ENCODE results near the gene CXCL11. TPM values are rescaled to one million over a fixed set of nuclear protein-coding genes. Genes with fewer than 3 reads are reported as not detected.
"Not testable (repeated sequence)": the region's sequence is repeated elsewhere in the genome, so short reads cannot be mapped to it uniquely, and the experiment has no call there.

Gene CXCL11
- total and polyA plus RNA-seq, 2 of the 13 experiments (the other 11 are each of a cell fraction or from before 2014, with no cell fraction given): 0.08 TPM; not detected in 1

- in situ Hi-C loops (cut with HindIII; ENCODE audit: extremely low pct_ligation_motif_present, low pct_unique_long_range_greater_than_20kb) (no loop called here), intact Hi-C loops (cut with micrococcal nuclease; ENCODE audit: unreplicated experiment) (no loop called here)
- Histone ChIP-seq H3K4me2 (ENCODE audit: low read depth, low read length) (no peak overlapping the region), H3K4me1 (ENCODE audit: insufficient read depth, low read length) (peaks cover 24% of the 10 kb centered on the region), H3K36me3 (replicated peaks in 1 of 2; ENCODE audit: control insufficient read depth in 1 of 2, insufficient read depth in 2 of 2, low read length in 2 of 2) (no peaks in the 10 kb centered on the region), H3K9ac (ENCODE audit: insufficient read depth, low read depth, low read length) (no peak overlapping the region), H3K4me3 (replicated peaks in 1 of 3; ENCODE audit: insufficient read depth in 1 of 3, low read depth in 2 of 3, low read length in 3 of 3) (no peak overlapping the region), H4K20me1 (ENCODE audit: insufficient read depth, low read length) (no peaks in the 10 kb centered on the region), H2AFZ (ENCODE audit: low read length) (no peak overlapping the region), H3K27ac (ENCODE audit: extremely low read length, insufficient read depth, low read length) (no peak overlapping the region), H3K9me3 (ENCODE audit: low read length) (no peaks in the 10 kb centered on the region), H3K27me3 (ENCODE audit: control insufficient read depth in 1 of 2, insufficient read depth in 2 of 2, low read length in 2 of 2) (no peaks in the 10 kb centered on the region), H3K79me2 (ENCODE audit: insufficient read depth, low read length) (no peaks in the 10 kb centered on the region)
- ChIA-PET POLR2A (no interaction called here), CTCF (ENCODE audit: low intra/inter-chr PET ratio, low total read pairs) (no interaction called here)
- no TSS peak for BruUV-seq (replicated peaks)
- ATAC-seq: no peak
- 42% methylated on average over 2 of the region's 2 CpGs for WGBS (ENCODE audit: low lambda C conversion rate)
- DNase-seq (ENCODE audit: low spot score): no peak
- TF ChIP-seq TFAP4 (IDR thresholded peaks at IDR 0.05; ENCODE audit: borderline replicate concordance, low read depth): no peak
- FAIRE-seq: no peak
Measured at GRCh38 chr4:76055016-76055415, 19.1 kb upstream of the CXCL11 start.

DNA sequence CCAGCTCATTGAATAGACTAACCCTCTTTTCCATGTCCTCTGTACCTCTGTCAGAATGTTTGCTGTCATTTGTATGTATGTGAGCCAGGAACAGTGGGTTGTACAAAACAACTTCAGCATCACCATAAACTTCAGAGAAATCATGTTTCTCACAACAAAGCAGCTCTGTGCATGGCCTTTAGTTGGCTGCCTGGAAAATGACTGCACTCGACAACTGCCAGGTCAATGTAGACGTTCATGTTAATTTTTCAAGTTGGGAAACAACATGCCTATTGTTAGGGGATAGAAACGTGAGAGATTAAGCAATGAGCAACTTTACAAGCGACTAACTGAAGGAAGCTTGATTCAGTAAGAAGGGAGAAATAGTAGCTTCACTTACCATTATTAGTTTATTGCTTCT, 17.9 kb upstream of the CXCL11 start:
- H3K9me3 ChIP-seq (ENCODE audit: low read length): no peaks in the 10 kb centered on the region
- WGBS (ENCODE audit: low lambda C conversion rate): 1% methylated on average over 4 of the region's 4 CpGs
- ATAC-seq (no peak), DNase-seq (ENCODE audit: low spot score) (peak; percentile 35), FAIRE-seq (no peak)
- no peak overlapping the region for H3K4me3 ChIP-seq (replicated peaks in 1 of 3; ENCODE audit: insufficient read depth in 1 of 3, low read depth in 2 of 3, low read length in 3 of 3)
- peaks cover 11% of the 10 kb centered on the region for H3K4me1 ChIP-seq (ENCODE audit: insufficient read depth, low read length)
- TF ChIP-seq RXRA (CRISPR knock-in tag; IDR thresholded peaks at IDR 0.05): no peak
- TF ChIP-seq DDIT3 (CRISPR knock-in tag; IDR thresholded peaks at IDR 0.05): no peak
- TF ChIP-seq TRIM24 (CRISPR knock-in tag; IDR thresholded peaks at IDR 0.05): no peak
- peak; percentile 85 for TF ChIP-seq BHLHE40 (IDR thresholded peaks at IDR 0.05; ENCODE audit: low read length)
- no peak for TF ChIP-seq RAD21 (CRISPR knock-in tag; IDR thresholded peaks at IDR 0.05)
- no peak for TF ChIP-seq ONECUT2 (CRISPR knock-in tag; IDR thresholded peaks at IDR 0.05)
- no peak for TF ChIP-seq SOX6 (IDR thresholded peaks at IDR 0.05)
- TF ChIP-seq SOX6 (CRISPR knock-in tag; IDR thresholded peaks at IDR 0.05): 0 out of 2 replicates have a peak, but pooled peaks have one; percentile 18
- TF ChIP-seq SOX13 (IDR thresholded peaks at IDR 0.05): no peak
- TF ChIP-seq SOX13 (CRISPR knock-in tag; conservative IDR thresholded peaks at IDR 0.05 in 1 of 2, IDR thresholded peaks at IDR 0.05 in 1 of 2): peak in 1 of 2 experiments; percentile 64; a peak in 1 of 4 replicates
- peak; percentile 59 for TF ChIP-seq SOX5 (CRISPR knock-in tag; IDR thresholded peaks at IDR 0.05; ENCODE audit: borderline replicate concordance)
- TF ChIP-seq ZNF777 (CRISPR knock-in tag; IDR thresholded peaks at IDR 0.05): no peak
- no peak for TF ChIP-seq ZNF839 (CRISPR knock-in tag; IDR thresholded peaks at IDR 0.05; ENCODE audit: borderline replicate concordance)
- intact Hi-C loops (cut with micrococcal nuclease; ENCODE audit: unreplicated experiment): no loop called here
- no TSS peak for BruUV-seq (replicated peaks)
- no peaks in the 10 kb centered on the region for H3K27me3 ChIP-seq (ENCODE audit: control insufficient read depth in 1 of 2, insufficient read depth in 2 of 2, low read length in 2 of 2)
- H2AFZ ChIP-seq (ENCODE audit: low read length): no peak overlapping the region
- H3K4me2 ChIP-seq (ENCODE audit: low read depth, low read length): no peak overlapping the region
- H3K79me2 ChIP-seq (ENCODE audit: insufficient read depth, low read length): no peaks in the 10 kb centered on the region
- ChIA-PET POLR2A (no interaction called here), CTCF (ENCODE audit: low intra/inter-chr PET ratio, low total read pairs) (no interaction called here)
- no peak overlapping the region for H3K9ac ChIP-seq (ENCODE audit: insufficient read depth, low read depth, low read length)
- H3K36me3 ChIP-seq (replicated peaks in 1 of 2; ENCODE audit: control insufficient read depth in 1 of 2, insufficient read depth in 2 of 2, low read length in 2 of 2): no peaks in the 10 kb centered on the region
- no peak overlapping the region for H3K27ac ChIP-seq (ENCODE audit: extremely low read length, insufficient read depth, low read length)
- H4K20me1 ChIP-seq (ENCODE audit: insufficient read depth, low read length): no peaks in the 10 kb centered on the region
- in situ Hi-C loops (cut with HindIII; ENCODE audit: extremely low pct_ligation_motif_present, low pct_unique_long_range_greater_than_20kb): no loop called here

DNA sequence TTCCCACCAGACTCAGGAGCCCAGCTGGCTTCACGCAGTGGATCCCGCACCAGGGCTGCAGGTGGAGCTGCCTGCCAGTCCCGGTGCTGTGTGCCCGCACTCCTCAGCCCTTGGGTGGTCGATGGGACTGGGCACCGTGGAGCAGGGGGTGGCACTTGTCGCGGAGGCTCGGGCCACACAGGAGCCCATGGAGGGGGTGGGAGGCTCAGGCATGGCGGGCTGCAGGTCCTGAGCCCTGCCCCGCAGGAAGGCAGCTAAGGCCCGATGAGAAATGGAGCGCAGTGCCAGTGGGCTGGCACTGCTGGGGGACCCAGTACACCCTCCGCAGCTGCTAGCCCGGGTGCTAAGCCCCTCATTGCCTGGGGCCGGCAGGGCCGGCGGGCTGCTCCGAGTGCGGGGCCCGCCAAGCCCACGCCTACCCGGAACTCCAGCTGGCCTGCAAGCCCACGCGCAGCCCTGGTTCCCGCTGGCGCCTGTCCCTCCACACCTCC, 14.7 kb upstream of the CXCL11 start:
- CTCF ChIA-PET (ENCODE audit: low intra/inter-chr PET ratio, low total read pairs); in situ Hi-C loops (cut with HindIII; ENCODE audit: extremely low pct_ligation_motif_present, low pct_unique_long_range_greater_than_20kb); H2AFZ ChIP-seq (ENCODE audit: low read length); H3K27me3 ChIP-seq (ENCODE audit: control insufficient read depth in 1 of 2, insufficient read depth in 2 of 2, low read length in 2 of 2); H4K20me1 ChIP-seq (ENCODE audit: insufficient read depth, low read length); H3K9me3 ChIP-seq (ENCODE audit: low read length); POLR2A ChIA-PET; H3K9ac ChIP-seq (ENCODE audit: insufficient read depth, low read depth, low read length); ATAC-seq; FAIRE-seq; H3K36me3 ChIP-seq (replicated peaks in 1 of 2; ENCODE audit: control insufficient read depth in 1 of 2, insufficient read depth in 2 of 2, low read length in 2 of 2); DNase-seq (ENCODE audit: low spot score); H3K4me3 ChIP-seq (replicated peaks in 1 of 3; ENCODE audit: insufficient read depth in 1 of 3, low read depth in 2 of 3, low read length in 3 of 3); H3K4me2 ChIP-seq (ENCODE audit: low read depth, low read length); H3K27ac ChIP-seq (ENCODE audit: extremely low read length, insufficient read depth, low read length); intact Hi-C loops (cut with micrococcal nuclease; ENCODE audit: unreplicated experiment); H3K4me1 ChIP-seq (ENCODE audit: insufficient read depth, low read length); BruUV-seq (replicated peaks); H3K79me2 ChIP-seq (ENCODE audit: insufficient read depth, low read length): not testable (repeated sequence)
- no CpG with 5 or more reads among the region's 27 CpGs for WGBS (ENCODE audit: low lambda C conversion rate)
